ENCODE measurements around the gene CTSD.

GRCh38 chr11:1759151-1759850 is 4.4 kb downstream of the CTSD start:
- TF ChIP-seq, protein P1, sequence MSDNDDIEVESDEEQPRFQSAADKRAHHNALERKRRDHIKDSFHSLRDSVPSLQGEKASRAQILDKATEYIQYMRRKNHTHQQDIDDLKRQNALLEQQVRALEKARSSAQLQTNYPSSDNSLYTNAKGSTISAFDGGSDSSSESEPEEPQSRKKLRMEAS (IDR thresholded peaks at IDR 0.05) = no peak
- TF ChIP-seq SMC3 (IDR thresholded peaks at IDR 0.05) (no peak), CTCF (IDR thresholded peaks at IDR 0.05) (no peak), BHLHE40 (IDR thresholded peaks at IDR 0.05; ENCODE audit: low read depth, low read length) (no peak)

All from A549 (cell line).